HG02885 (cell line): ENCODE data around the gene DGUOK.
"Not testable (repeated sequence)": the region's sequence is repeated elsewhere in the genome, so short reads cannot be mapped to it uniquely, and the experiment has no call there.

Source experiments
- ATAC-seq: cut with Tn5 transposase; IDR thresholded peaks from one replicate; pipeline ENCODE4 v1.9.1; 2021; ENCODE audit warnings: mild to moderate bottlenecking; ENCODE audit not compliant: unreplicated experiment, poor library complexity

DGUOK gene

DNA sequence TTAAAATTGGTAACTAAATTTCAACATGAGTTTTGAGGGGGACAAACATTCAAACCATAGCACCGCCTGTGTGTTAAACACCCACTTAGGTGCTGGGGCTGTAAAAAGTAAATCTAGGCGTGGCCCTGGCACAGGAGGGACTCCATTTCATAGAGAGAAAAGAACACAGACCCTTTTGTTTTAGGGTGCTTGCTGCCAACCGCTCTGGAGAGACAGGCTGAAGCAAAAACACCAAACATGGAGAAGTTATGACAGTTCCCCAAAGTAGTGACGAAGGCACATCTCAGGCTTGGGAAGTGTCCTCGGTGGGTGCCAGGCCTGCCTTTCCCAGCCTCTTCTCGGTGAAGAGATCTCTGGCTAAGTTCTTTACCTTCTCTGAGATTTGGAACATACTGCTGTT lies 28.7 kb upstream of the DGUOK start:
- ATAC-seq: no peak

DNA sequence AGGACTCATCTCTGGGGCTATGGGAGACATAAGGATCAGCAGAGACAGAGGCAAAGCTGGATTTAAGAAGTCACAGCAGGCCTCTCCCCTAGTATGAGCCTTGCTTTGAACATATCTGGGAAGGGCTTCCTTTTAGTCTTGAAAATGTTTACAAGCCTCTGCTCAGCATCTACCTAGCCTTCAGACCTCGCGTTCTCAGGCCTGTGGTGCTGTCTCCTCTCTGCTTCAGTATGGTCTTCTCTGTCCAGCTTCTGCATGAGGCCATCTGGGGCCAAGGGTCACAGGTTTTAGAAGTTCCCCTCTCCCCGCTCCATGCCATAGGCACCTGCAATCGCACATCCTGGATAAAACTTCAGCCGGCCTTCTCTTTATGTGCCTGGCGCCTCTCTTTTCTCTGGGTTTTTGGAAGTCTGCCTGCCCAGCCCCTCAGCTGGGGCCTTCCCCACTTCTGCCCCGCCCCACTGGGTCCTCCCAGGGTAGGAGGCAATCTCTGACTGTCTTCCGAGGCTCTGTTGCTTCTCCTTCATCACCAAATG lies 26.8 kb upstream of the DGUOK start:
- no peak for ATAC-seq

DNA sequence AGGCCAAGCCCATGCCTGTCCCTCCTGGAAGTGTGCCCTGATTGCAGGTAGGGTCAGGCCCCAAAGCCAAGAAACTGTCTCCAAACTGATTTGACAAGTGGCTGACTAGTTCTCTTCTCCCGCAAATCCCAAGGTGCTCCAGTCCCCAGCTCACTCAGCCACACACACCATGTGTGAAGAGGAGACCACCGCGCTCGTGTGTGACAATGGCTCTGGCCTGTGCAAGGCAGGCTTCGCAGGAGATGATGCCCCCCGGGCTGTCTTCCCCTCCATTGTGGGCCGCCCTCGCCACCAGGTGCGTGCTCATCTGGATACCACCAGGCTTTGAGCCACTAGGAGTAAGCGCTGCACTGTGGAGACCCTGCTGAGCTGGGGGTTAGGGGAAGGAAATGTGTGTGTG lies 25.5 kb upstream of the DGUOK start:
- ATAC-seq: no peak

DNA sequence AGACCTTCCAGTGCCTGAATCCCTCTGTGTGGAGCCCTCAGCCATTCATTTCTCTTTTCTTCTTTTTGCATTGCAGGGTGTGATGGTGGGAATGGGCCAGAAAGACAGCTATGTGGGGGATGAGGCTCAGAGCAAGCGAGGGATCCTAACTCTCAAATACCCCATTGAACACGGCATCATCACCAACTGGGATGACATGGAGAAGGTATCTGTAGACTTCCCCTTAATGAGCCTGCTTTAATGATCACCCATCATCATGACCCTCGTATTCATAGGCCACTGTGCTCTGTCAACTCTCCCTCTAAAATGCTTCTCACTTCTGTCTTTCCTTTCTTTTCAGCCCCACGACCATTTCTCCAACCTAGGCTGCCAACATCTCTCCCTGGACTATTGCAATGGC lies 24.4 kb upstream of the DGUOK start:
- no peak for ATAC-seq

DNA sequence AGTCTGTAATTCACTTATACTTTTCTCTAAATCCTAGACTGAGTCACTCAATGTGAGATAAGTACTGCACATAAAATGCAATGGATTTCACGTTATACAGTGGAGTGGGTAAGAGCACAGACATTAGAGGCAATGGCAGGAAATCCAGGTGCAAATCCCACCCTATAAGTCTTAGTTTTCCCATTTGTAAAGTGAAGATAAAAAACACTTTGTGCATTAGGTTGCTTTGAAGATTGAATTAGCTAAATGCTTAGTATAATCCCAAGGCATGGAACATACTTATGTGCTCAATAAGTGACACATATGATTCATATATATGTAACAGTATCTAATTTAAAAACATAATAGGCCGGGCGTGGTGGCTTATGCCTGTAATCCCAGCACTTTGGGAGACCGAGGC lies 23.4 kb upstream of the DGUOK start:
- ATAC-seq: no peak

DNA sequence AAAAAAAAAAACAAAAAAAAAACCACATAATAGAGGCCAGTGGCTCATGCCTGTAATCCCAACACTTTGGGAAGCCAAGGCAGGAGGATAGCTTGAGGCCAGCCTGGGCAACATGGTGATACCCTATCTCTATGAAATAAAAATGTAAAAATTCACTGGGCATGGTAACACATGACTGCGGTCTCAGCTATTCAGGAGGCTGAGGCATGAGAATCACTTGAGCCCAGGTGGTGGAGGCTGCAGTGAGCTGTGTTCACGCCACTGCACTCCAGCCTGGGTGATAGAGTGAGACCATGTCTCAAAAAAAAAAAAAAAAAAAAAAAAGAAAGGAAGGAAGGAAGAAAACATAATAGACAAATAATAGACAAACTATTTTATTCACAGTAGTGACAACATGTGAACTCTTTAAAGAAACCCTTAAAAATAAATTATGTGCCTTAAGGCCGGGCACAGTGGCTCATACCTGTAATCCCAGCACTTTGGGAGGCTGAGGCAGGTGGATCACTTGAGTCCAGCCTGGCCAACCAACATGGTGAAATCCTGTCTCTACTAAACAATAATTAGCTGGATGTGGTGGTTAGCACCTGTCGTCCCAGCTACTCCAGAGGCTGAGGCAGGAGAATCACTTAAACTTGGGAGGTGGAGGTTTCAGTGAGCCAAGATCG lies 22.6 kb upstream of the DGUOK start:
- not testable (repeated sequence) for ATAC-seq

DNA sequence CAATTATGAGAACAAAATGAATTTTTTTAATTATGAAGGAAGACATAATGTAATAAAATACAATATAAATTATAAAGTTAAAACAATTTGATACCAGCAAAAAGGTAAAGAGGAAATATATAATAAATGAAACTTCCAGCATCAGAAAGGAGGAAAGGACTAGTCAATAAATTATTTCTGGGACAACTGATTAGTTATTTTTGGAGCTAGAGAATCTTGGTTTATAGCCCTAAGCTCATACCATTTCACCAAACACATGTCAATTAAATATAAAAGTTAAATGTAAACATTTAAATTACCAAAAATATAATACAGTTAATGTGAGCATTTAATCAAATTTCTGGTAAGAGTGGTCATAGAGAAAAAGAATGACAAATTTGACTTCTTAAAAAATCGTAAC lies 21.7 kb upstream of the DGUOK start:
- no peak for ATAC-seq

DNA sequence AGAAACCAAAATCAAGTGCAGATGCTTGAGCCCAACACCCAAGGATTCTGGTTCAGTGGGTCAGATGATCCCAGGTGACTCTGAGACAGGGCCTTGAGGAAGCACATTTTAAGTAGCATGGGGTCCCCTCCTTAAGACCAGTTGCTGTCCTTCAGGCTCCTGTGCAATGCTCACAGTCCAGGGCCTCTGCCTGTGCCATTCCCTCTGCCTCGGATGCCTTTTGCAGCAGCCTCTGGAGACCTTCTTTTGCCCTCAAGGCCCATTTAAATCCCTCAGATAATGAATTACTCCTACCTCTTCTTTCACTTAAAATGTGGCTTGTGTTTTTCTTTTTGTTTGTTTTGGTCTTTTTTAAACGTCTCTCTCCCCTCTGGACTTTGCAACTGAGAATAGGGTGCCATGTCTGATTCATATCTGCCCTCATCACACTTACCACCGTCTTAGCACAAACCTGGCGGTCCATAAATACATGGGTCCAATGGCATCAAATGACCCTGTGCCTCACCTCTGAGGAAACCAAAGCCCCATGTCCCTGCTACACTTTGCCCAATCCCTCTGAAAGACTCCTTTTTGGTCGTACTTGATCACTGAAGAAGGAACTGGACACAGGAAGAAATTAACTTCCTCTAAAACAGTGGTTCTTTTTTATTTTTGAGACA lies 19.7 kb upstream of the DGUOK start:
- no peak for ATAC-seq

DNA sequence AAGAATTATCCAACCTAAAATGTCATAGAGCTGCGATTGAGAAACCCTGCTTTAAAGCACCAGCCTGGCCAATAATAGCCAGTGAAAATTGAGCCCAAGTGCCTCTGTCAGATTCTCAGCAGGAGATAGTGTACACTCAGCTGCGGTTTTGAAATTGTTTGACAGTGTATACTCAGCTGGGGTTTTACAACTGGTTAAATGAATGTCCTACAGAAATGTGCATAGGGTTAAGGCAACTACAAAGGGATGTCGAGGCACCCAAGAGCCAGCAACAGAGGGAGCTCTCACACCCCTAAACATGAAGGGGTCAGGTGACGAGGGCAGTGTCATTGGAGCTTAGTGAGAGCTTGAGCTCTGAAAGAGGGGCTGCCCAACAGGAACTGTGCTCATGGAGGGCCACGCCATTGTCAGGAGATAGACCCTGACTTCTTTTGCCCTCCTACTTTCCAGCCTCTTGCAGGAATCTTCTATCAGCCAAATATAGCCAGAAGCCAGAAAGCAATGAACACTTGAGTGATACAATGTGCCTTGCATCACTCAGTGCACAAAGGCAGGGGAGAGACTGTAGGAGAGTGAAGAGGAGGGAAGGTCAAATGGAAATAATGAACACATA lies 18.7 kb upstream of the DGUOK start:
- peak; percentile 68 for ATAC-seq

DNA sequence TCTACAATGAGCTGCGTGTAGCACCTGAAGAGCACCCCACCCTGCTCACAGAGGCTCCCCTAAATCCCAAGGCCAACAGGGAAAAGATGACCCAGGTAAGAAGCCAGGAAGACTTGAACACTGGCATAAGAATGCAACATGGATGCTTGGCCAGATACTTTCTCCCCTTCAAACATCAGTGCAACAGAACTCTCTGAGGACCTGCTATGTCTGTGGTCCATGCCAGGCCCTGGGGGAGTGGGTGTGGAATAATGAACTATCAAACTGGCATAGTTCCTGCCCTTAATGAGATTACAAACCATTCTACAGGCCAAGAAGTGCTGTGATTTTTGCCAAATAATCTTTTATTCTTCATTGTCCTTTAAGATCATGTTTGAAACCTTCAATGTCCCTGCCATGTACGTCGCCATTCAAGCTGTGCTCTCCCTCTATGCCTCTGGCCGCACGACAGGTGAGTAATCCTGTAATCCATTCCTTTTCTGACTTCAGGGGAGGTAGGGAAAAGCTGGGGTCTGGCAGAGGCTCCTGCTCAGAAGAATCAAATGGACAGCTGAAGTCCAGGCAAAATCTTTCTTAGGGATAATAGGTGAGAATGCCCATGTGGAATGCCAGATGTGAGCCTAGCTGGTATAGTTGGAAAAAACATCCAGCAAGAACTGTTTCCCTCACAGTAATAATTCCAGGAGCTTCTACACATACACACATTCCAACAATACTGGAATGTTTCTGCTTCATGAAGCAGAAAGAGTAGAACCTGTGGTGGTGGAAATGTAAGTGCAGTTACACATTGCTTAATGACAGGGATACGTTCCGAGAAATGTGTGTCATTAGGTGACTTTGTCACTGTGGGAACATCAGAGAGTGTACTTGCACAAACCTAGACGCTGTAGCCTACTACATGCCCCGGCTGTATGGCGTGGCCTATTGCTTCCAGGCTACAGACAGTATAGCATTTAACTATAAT lies 17.7 kb upstream of the DGUOK start:
- ATAC-seq: no peak

DNA sequence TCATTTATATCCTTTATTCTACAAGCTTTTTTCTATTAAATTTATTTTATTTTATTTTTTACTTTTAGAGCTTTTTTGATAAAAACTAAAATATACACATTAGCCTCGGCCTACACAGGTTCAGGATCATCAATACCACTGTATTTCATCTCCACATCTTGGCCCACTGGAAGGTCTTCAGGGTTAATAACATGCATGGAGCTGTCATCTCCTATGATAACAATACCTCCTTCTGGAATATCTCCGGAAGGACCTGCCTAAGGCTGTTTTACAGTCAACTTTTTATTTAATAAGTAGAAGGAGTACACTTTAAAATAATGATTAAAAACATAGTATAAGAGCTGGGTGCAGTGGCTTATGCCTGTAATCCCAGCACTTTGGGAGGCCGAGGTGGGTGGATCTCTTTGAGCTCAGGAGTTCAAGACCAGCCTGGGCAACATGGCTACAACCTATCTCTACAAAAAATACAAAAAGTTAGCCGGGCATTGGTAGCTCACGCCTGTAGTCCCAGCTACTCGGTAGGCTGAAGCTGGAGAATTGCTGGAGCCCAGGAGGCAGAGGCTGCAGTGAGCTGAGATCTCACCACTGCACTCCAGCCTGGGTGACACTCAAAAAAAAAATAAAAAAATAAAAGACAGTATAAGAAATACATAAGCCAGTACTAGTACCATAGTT lies 15.7 kb upstream of the DGUOK start:
- ATAC-seq: no peak

DNA sequence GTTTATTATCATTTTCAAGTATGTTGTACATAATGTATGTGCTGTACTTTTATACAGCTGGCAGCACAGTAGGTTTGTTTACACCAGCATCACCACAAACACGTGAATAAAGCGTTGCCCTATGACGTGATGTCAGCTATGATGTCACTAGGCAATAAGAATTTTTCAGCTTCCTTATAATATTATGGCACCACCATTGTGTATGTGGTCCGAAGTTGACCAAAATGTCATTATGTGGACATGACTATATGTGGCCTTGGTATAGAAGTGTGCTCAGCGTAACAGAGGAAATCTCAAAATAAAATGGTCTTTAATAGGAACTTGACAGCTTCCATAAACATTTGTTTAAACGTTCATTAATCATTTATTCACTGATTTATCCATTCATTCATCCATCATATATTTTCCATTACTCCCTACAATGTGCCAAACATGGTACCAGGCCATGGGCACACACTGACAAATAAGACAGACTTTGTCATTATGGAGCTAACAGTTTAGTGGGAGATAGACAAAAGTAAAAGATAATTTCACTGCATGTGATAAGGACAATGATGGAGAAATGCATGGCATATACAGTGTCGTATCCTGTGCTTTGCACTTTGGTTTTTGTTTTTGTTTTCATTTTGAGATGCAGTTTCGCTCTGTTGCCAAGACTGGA lies 15.0 kb upstream of the DGUOK start:
- ATAC-seq: no peak

DNA sequence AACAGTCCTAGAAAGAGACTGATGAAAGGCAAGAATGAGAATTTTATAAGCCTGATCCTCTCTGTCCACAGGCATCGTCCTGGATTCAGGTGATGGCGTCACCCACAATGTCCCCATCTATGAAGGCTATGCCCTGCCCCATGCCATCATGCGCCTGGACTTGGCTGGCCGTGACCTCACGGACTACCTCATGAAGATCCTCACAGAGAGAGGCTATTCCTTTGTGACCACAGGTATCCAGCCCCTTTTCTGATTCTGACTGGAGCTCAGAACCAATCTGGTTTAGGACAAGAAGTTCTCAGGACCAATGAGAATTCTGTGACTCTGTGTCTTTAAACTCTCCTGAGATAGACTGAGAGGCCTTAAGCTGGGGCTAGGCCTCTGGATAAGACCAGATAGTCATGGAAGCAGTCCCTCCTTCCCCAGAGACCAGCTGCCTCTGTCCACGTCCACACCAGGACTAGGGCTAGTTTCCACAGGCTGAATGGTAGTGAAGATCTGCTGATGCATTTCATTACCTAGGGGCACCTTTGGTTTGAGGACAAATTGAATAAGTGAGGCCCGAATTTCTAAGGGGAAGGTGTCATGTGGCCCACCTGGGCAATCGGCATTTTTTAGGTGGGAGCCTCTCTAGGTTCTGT lies 13.1 kb upstream of the DGUOK start:
- no peak for ATAC-seq

DNA sequence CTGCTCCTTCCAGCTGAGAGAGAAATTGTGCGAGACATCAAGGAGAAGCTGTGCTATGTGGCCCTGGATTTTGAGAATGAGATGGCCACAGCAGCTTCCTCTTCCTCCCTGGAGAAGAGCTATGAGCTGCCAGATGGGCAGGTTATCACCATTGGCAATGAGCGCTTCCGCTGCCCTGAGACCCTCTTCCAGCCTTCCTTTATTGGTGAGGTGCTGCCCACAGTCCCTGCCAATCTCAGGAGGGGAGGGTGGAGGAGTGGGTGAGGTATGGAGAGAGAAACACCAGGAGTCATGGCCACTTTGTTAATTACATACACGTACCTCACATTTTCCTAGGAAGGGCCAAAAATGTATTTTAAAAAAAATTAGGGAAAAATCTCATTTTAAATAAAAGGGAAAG lies 12.0 kb upstream of the DGUOK start:
- ATAC-seq: no peak

DNA sequence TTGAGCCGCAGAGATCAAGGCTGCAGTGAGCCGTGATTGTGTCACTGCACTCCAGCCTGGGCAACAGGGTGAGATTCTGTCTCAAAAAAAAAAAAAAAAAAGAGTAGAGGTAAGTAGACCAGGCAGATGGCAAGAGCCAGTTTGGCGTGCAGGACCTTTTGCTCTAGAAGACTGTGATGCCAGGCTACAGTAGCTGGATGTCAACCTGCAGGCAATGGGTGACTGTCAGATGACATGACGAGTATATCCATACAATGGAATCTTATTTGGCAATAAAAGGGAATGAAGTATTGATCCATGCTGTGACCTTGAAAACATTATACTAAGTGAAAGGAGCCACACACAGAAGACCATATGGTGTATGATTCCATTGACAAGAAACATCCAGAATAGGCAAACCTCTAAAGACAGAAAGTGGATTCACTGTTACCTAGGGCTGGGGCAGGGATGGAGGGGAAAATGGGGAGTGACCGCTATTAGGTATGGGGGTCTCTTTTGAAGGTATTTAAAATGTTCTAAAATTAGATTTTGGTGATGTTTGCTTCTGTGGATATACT lies 11.2 kb upstream of the DGUOK start:
- ATAC-seq: no peak

DNA sequence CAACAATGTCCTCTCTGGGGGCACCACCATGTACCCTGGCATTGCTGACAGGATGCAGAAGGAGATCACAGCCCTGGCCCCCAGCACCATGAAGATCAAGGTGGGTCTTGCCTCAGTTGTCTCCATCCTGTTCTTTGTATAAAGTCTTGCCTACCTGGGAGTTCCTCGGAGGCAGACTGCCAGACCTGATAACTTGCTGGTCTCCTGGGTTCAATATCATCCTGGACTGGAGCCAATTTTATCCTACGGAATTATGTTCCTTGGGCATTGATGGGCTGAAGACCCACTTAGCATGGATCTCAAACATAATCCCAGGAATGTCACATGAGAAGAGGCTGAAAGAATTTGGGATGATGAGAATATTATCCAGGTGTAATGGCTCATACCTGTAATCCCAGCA lies 10.0 kb upstream of the DGUOK start:
- ATAC-seq: no peak

DNA sequence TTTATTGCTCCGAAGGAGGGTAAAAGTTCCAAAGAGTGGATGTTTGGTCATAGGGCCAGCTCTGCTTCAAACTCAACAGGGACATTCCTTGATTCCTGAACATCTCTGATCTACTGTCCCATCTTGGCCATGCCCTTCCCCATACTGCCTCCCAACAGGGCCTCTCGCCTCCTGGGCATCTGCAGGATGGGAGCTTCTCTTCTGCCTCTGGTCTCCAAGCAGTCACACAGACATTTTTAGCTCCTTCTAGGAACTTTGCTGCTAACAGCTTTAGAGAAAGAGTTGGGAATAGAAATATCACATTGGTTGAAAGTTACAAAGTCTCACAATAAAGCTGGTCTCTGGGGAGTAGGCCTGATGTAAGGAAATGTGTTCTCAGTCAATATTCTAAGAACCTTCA lies 9.4 kb upstream of the DGUOK start:
- ATAC-seq: no peak

DNA sequence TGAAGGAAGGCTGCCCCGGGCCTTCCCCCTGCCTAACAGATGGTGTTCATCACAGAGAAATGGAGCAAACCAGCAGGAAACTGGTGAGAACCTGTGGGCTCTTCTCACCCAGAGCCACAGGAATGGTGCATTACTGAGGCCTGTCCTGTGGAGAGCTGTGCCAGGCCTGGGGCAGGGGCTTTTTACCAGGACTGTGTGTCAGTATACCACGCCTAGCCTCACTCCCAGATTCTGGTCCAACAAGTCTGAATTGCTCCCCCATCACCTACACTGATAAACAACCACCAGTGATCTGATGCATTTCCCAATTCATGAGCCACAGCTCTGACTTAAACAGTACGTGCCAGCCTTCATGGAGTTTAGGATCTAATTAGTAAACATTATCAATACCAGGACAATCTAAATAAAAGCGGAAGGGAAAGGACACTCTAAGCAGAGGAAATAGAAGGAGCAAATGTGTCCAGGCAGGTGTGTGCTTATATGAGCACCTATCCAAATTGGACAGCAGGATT lies 8.9 kb upstream of the DGUOK start:
- no peak for ATAC-seq

DNA sequence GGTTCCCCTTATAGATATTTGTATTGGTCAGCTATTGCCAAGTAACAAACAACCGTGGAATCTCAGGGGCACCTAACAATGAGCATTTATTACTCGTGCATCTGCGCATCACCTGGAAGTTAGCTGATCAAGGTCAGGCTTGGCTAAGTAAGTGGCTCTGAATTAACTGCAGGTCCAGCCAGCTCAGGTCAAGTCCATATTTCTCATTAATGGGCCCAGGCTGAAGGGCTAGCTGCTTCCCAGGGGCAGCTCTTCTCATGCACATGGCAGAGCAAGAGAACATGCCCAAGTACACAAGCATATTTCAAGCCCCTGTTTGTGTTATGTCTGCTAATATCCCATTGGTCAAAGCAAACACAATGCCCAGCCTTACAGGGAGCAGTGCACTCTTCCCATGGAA lies 7.8 kb upstream of the DGUOK start:
- no peak for ATAC-seq
